SK-N-SH treated with all-trans-retinoic acid at 6 μM for 48 hours (cell line): ENCODE data around the gene CPLX1.

Experiments used
- ATAC-seq: fragments of 200-7000 bp; cut with Tn5 transposase; 3 replicates; pipeline ENCODE4 v1.9.1; 2020; ENCODE audit warnings: mild to moderate bottlenecking, moderate library complexity
- ARNTL ChIP-seq: fragments of 450-650 bp; formaldehyde crosslinking; IDR thresholded peaks from 2 replicates; pipeline ENCODE4 v1.5.0; 2020; ENCODE audit warnings: low read depth, mild to moderate bottlenecking, moderate library complexity, borderline replicate concordance
- CREB5 ChIP-seq: fragments of 250-450 bp; sonication (Bioruptor Pico); IDR thresholded peaks from 2 replicates; pipeline ENCODE4 v1.5.1; 2020; ENCODE audit warnings: low read depth, mild to moderate bottlenecking, moderate library complexity
- CSDC2 ChIP-seq: fragments of 250-450 bp; sonication (Bioruptor Pico); IDR thresholded peaks from 2 replicates; pipeline ENCODE4 v1.5.0; 2020; ENCODE audit warnings: mild to moderate bottlenecking, moderate library complexity
- CSRNP3 ChIP-seq: fragments of 250-450 bp; sonication (Bioruptor Pico); IDR thresholded peaks from 2 replicates; pipeline ENCODE4 v1.5.1; 2021; ENCODE audit warnings: mild to moderate bottlenecking, moderate library complexity
- ESRRG ChIP-seq: fragments of 250-450 bp; sonication (Bioruptor Pico); IDR thresholded peaks from 2 replicates; pipeline ENCODE4 v1.6.1; 2021; ENCODE audit warnings: mild to moderate bottlenecking
- GLIS3 ChIP-seq: fragments of 250-450 bp; sonication (Bioruptor Pico); IDR thresholded peaks from 2 replicates; pipeline ENCODE4 v1.5.0; 2020; ENCODE audit warnings: mild to moderate bottlenecking, moderate library complexity
- ISL1 ChIP-seq: fragments of 250-450 bp; sonication (Bioruptor Pico); IDR thresholded peaks from 2 replicates; pipeline ENCODE4 v2.1.2; 2022; ENCODE audit warnings: mild to moderate bottlenecking, moderate library complexity
- OSR1 ChIP-seq: fragments of 250-450 bp; sonication (Bioruptor Pico); IDR thresholded peaks from 2 replicates; pipeline ENCODE4 v1.8.0; 2022; ENCODE audit warnings: moderate library complexity, mild to moderate bottlenecking, inconsistent platforms
- PATZ1 ChIP-seq: fragments of 250-450 bp; sonication (Bioruptor Pico); IDR thresholded peaks from 2 replicates; pipeline ENCODE4 v1.8.0; 2020; ENCODE audit warnings: mild to moderate bottlenecking, moderate library complexity, borderline replicate concordance
- POU6F1 ChIP-seq: fragments of 250-450 bp; sonication (Bioruptor Pico); IDR thresholded peaks from 2 replicates; pipeline ENCODE4 v1.8.0; 2021; ENCODE audit warnings: low read depth, mild to moderate bottlenecking, moderate library complexity, borderline replicate concordance
- PPARA ChIP-seq: fragments of 250-450 bp; sonication (Bioruptor Pico); IDR thresholded peaks from 2 replicates; pipeline ENCODE4 v1.5.0; 2020; ENCODE audit warnings: mild to moderate bottlenecking, borderline replicate concordance
- RARB ChIP-seq: fragments of 250-450 bp; sonication (Bioruptor Pico); IDR thresholded peaks from 2 replicates; pipeline ENCODE4 v1.8.0; 2021; ENCODE audit warnings: mild to moderate bottlenecking, moderate library complexity
- SNAI2 ChIP-seq: fragments of 250-450 bp; sonication (Bioruptor Pico); IDR thresholded peaks from 2 replicates; pipeline ENCODE4 v1.5.0; 2020; ENCODE audit warnings: mild to moderate bottlenecking, moderate library complexity
- TCF4 ChIP-seq: fragments of 250-450 bp; sonication (Bioruptor Pico); IDR thresholded peaks from 2 replicates; pipeline ENCODE4 v1.8.0; 2021; ENCODE audit warnings: mild to moderate bottlenecking, moderate library complexity, borderline replicate concordance
- TSHZ2 ChIP-seq: fragments of 250-450 bp; sonication (Bioruptor Pico); IDR thresholded peaks from 2 replicates; pipeline ENCODE4 v1.5.0; 2020; ENCODE audit warnings: mild to moderate bottlenecking, moderate library complexity
- ZC3H10 ChIP-seq: fragments of 250-450 bp; sonication (Bioruptor Pico); IDR thresholded peaks from 2 replicates; pipeline ENCODE4 v1.5.1; 2021; ENCODE audit warnings: mild to moderate bottlenecking, moderate library complexity
- ZFP3 ChIP-seq: fragments of 250-450 bp; sonication (Bioruptor Pico); IDR thresholded peaks from 2 replicates; pipeline ENCODE4 v1.5.0; 2020; ENCODE audit warnings: mild to moderate bottlenecking, moderate library complexity
- ZNF565 ChIP-seq: fragments of 450-650 bp; formaldehyde crosslinking; conservative IDR thresholded peaks from 2 replicates; pipeline ENCODE4 v1.5.0; 2020; ENCODE audit warnings: low read depth, mild to moderate bottlenecking, moderate library complexity
- ZNF70 ChIP-seq: fragments of 450-650 bp; formaldehyde crosslinking; IDR thresholded peaks from 2 replicates; pipeline ENCODE4 v1.5.0; 2020; ENCODE audit warnings: mild to moderate bottlenecking, moderate library complexity
- ZNF8 ChIP-seq: fragments of 450-650 bp; formaldehyde crosslinking; IDR thresholded peaks from 2 replicates; pipeline ENCODE4 v1.5.0; 2020; ENCODE audit warnings: mild to moderate bottlenecking, moderate library complexity

CPLX1 gene

GRCh38 chr4:768995-769394, 56.9 kb downstream of the CPLX1 start (continued):
- TF ChIP-seq CREB5 (CRISPR knock-in tag) (no peak), PATZ1 (CRISPR knock-in tag) (no peak), RARB (CRISPR knock-in tag) (no peak), CSDC2 (no peak), ZNF70 (CRISPR knock-in tag) (no peak)
- TF ChIP-seq, all 23 proteins: peak for 0

DNA sequence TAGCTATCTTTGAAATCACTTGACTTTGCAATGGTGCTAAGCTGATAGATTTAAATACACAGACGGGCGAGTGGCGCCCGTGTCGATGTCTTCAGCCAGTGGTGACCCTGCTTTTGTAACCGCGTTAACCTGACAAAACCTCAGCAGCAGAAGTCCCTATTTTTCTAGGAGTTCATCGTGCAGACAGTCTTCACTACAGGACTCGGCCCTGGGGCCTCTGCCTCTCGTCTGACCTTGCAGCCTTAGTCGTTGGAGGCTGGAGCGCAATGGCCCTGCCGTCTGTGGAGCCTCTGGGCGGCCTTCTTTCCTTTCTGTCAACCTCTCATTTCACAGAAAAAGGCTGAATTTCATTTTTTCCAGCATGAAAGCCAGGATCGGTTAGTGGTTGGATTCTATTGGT, 57.9 kb downstream of the CPLX1 start:
- TF ChIP-seq PATZ1 (CRISPR knock-in tag), result no peak
- no peak for TF ChIP-seq POU6F1
- no peak for TF ChIP-seq ZNF8 (CRISPR knock-in tag)
- no peak for TF ChIP-seq RARB (CRISPR knock-in tag)
- no peak for TF ChIP-seq ZNF565 (CRISPR knock-in tag)
- TF ChIP-seq ZNF70 (CRISPR knock-in tag), result no peak
- no peak for TF ChIP-seq CSRNP3 (CRISPR knock-in tag)
- no peak for TF ChIP-seq ISL1
- TF ChIP-seq SNAI2 (CRISPR knock-in tag), result no peak
- no peak for TF ChIP-seq PPARA (CRISPR knock-in tag)
- no peak for TF ChIP-seq OSR1 (CRISPR knock-in tag)
- TF ChIP-seq ARNTL (CRISPR knock-in tag), result no peak
- TF ChIP-seq ZC3H10 (CRISPR knock-in tag), result no peak
- no peak for TF ChIP-seq TCF4 (CRISPR knock-in tag)
- no peak for ATAC-seq

- TF ChIP-seq ZNF565 (CRISPR knock-in tag) (no peak), TSHZ2 (CRISPR knock-in tag) (no peak), CREB5 (CRISPR knock-in tag) (no peak), GLIS3 (CRISPR knock-in tag) (no peak), OSR1 (CRISPR knock-in tag) (no peak), ISL1 (no peak), ZNF8 (CRISPR knock-in tag) (no peak), ZFP3 (CRISPR knock-in tag) (no peak), ESRRG (CRISPR knock-in tag) (no peak), CSRNP3 (CRISPR knock-in tag) (no peak)
Measured at GRCh38 chr4:766559-767283, 59.2 kb downstream of the CPLX1 start.

More at GRCh38 chr4:766559-767283, 59.2 kb downstream of the CPLX1 start:
- ATAC-seq, result no peak
